ENCODE measurements around the gene TNIK.
"Not testable (repeated sequence)": the region's sequence is repeated elsewhere in the genome, so short reads cannot be mapped to it uniquely, and the experiment has no call there.

TNIK gene

GRCh38 chr3:171453180-171453886, 6.9 kb downstream of the TNIK start:
- Histone ChIP-seq H3F3A (ENCODE audit: insufficient read depth, low read length) (no peaks in the 10 kb centered on the region), H3K27me3 (ENCODE audit: insufficient read depth, low read length) (no peaks in the 10 kb centered on the region), H3K4me1 (ENCODE audit: insufficient read depth, low read length, severe bottlenecking) (no peaks in the 10 kb centered on the region), H2AFZ (ENCODE audit: low read length) (no peak overlapping the region), H3K79me2 (ENCODE audit: insufficient read depth, low read length) (no peaks in the 10 kb centered on the region), H3K4me3 (ENCODE audit: low read depth, low read length, poor library complexity, severe bottlenecking) (no peak overlapping the region), H3K27ac (ENCODE audit: low read depth, low read length, poor library complexity, severe bottlenecking) (no peak overlapping the region), H4K20me1 (ENCODE audit: insufficient read depth, low read length) (no peaks in the 10 kb centered on the region), H3K9me2 (ENCODE audit: low read depth, low read length) (no peaks in the 10 kb centered on the region), H3K36me3 (ENCODE audit: insufficient read depth, low read length) (no peaks in the 10 kb centered on the region), H3K9ac (ENCODE audit: low read length) (no peak overlapping the region), H3K4me2 (ENCODE audit: low read length) (no peak overlapping the region), H3K9me3 (ENCODE audit: low read length) (no peaks in the 10 kb centered on the region)
- TF ChIP-seq EZH2 (IDR thresholded peaks at IDR 0.05; ENCODE audit: borderline replicate concordance, low read length) (no peak), CTCF (IDR thresholded peaks at IDR 0.05; ENCODE audit: low read length) (peak; percentile 66)

- TF ChIP-seq EZH2 (IDR thresholded peaks at IDR 0.05; ENCODE audit: borderline replicate concordance, low read length) (no peak), CTCF (IDR thresholded peaks at IDR 0.05; ENCODE audit: low read length) (no peak)
- Histone ChIP-seq H3K4me2 (ENCODE audit: low read length) (no peak overlapping the region), H3K79me2 (ENCODE audit: insufficient read depth, low read length) (no peaks in the 10 kb centered on the region)
These were observed 7.9 kb downstream of the TNIK start for GRCh38 chr3:171452328-171452727.

GRCh38 chr3:171451915-171452314, 8.3 kb downstream of the TNIK start:
- Histone ChIP-seq H3K36me3 (ENCODE audit: insufficient read depth, low read length) (no peaks in the 10 kb centered on the region), H3F3A (ENCODE audit: insufficient read depth, low read length) (no peaks in the 10 kb centered on the region), H3K79me2 (ENCODE audit: insufficient read depth, low read length) (no peaks in the 10 kb centered on the region), H4K20me1 (ENCODE audit: insufficient read depth, low read length) (no peaks in the 10 kb centered on the region), H3K9ac (ENCODE audit: low read length) (no peak overlapping the region), H3K4me3 (ENCODE audit: low read depth, low read length, poor library complexity, severe bottlenecking) (no peak overlapping the region), H3K27me3 (ENCODE audit: insufficient read depth, low read length) (no peaks in the 10 kb centered on the region), H3K9me2 (ENCODE audit: low read depth, low read length) (no peaks in the 10 kb centered on the region), H2AFZ (ENCODE audit: low read length) (no peak overlapping the region), H3K4me1 (ENCODE audit: insufficient read depth, low read length, severe bottlenecking) (no peaks in the 10 kb centered on the region), H3K27ac (ENCODE audit: low read depth, low read length, poor library complexity, severe bottlenecking) (no peak overlapping the region), H3K4me2 (ENCODE audit: low read length) (no peak overlapping the region), H3K9me3 (ENCODE audit: low read length) (no peaks in the 10 kb centered on the region)
- TF ChIP-seq CTCF (IDR thresholded peaks at IDR 0.05; ENCODE audit: low read length), result no peak
- TF ChIP-seq EZH2 (IDR thresholded peaks at IDR 0.05; ENCODE audit: borderline replicate concordance, low read length), result no peak

More at GRCh38 chr3:171452328-171452727, 7.9 kb downstream of the TNIK start:
- Histone ChIP-seq H3K27me3 (ENCODE audit: insufficient read depth, low read length) (no peaks in the 10 kb centered on the region), H3K36me3 (ENCODE audit: insufficient read depth, low read length) (no peaks in the 10 kb centered on the region), H3K4me3 (ENCODE audit: low read depth, low read length, poor library complexity, severe bottlenecking) (no peak overlapping the region), H4K20me1 (ENCODE audit: insufficient read depth, low read length) (no peaks in the 10 kb centered on the region), H2AFZ (ENCODE audit: low read length) (no peak overlapping the region), H3K9ac (ENCODE audit: low read length) (no peak overlapping the region), H3K27ac (ENCODE audit: low read depth, low read length, poor library complexity, severe bottlenecking) (no peak overlapping the region), H3K9me2 (ENCODE audit: low read depth, low read length) (no peaks in the 10 kb centered on the region), H3K9me3 (ENCODE audit: low read length) (no peaks in the 10 kb centered on the region), H3F3A (ENCODE audit: insufficient read depth, low read length) (no peaks in the 10 kb centered on the region), H3K4me1 (ENCODE audit: insufficient read depth, low read length, severe bottlenecking) (no peaks in the 10 kb centered on the region)

- not testable (repeated sequence) for H3K79me2 ChIP-seq (ENCODE audit: insufficient read depth, low read length); H3K9me2 ChIP-seq (ENCODE audit: low read depth, low read length); H3K4me3 ChIP-seq (ENCODE audit: low read depth, low read length, poor library complexity, severe bottlenecking); H3K9ac ChIP-seq (ENCODE audit: low read length); H3K9me3 ChIP-seq (ENCODE audit: low read length); H2AFZ ChIP-seq (ENCODE audit: low read length); H3K36me3 ChIP-seq (ENCODE audit: insufficient read depth, low read length); H3K27ac ChIP-seq (ENCODE audit: low read depth, low read length, poor library complexity, severe bottlenecking); H3F3A ChIP-seq (ENCODE audit: insufficient read depth, low read length); H3K4me1 ChIP-seq (ENCODE audit: insufficient read depth, low read length, severe bottlenecking); H4K20me1 ChIP-seq (ENCODE audit: insufficient read depth, low read length); H3K4me2 ChIP-seq (ENCODE audit: low read length); H3K27me3 ChIP-seq (ENCODE audit: insufficient read depth, low read length)
These were observed 12.7 kb downstream of the TNIK start for GRCh38 chr3:171447579-171447891.

Data from OCI-LY1 (cell line).